Hematopoietic multipotent progenitor cell treated with erythropoietin and hydrocortisone succinate and interleukin-3 and kit ligand, for 6 days (in vitro differentiated cells): Measurements from ENCODE around the gene COA8.
"Not testable (repeated sequence)": the region's sequence is repeated elsewhere in the genome, so short reads cannot be mapped to it uniquely, and the experiment has no call there.

Experiments
- DNase-seq: peaks from one replicate; pipeline ENCODE4 v3.0.0-alpha.2; 2015

Gene COA8

GRCh38 chr14:103581206-103581605 is 18.4 kb downstream of the COA8 start:
- no peak for DNase-seq

DNA sequence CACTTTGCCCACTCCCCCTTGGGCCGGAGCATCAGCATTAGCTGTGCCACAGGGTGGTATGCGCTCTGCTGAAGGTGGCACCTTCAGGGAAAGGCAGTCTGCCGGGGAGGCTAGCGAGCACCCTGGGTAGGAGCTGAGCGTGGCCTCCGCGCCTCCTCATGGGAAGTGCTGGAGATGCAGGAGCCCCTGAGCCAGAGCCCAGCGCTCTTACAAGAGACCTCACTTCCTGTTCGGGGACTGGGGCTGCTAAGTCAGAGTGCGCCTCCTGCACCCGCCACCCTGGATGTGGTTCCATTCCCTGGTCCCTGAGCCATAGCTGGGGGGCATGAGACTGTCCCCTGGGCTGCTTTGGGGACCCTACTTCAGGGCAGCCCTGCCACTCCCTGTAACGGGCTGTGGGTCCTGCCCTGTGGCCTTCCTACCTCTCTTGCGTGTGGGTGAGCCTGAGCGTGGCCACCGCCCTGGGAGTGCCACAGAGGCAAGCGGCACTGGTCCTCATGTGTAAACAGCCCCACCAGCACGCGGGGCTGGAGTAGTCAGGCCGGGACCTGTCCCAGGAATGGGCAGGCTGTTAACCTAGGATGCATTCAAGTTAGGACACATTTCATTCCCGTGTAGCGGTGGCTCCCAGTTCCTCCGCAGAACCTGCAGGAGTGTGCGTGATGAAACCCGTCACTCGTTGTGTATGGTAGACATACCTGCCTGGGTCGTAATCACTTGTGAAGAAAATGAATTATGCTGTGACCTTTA is 19.4 kb downstream of the COA8 start:
- no peak for DNase-seq

DNA sequence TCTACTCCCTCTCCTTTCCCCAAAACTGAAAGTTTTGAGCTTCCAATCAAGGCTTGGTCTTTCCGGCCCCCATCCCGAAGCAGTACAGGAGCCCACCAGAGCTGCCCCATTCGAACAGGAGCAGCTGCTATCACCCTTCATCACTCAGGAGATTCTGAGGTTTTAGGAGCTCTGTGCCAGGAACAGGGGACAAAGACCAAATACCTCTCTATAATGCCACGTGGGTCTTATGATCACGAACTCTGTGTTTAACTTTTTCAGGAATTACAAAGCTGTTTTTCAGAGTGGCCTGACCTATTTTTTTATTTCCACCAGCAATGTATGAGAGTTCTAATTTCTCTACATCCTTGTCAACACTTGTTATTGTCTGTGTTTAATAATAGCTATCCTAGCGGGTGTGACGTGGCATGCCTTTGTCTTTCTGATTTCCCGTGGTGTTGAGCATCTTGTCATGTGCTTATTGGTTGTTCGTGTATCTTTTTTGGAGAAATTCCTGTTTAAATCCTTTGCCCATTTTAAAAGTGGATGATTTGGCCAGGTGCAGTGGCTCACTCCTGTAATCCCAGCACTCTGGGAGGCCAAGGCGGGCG is 21.7 kb downstream of the COA8 start:
- DNase-seq = no peak

DNA sequence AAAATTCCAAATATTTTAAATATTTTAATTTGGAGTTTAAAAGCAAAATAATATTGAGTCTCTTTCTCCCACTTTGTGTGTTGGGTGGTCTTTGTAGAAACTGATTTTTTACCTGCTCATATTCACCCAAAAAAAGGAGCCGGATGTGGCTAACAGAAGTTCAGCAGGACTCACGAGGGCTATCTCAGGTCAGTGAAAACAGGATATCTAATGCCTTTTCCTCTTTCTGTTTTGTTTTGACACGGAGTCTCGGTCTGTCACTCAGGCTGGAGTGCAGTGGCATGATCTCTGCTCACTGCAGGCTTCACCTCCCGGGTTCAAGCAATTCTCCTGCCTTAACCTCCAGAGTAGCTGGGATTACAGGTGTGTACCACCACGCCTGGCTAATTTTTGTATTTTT is 30.8 kb downstream of the COA8 start:
- no peak for DNase-seq

GRCh38 chr14:103594265-103594664 is 31.5 kb downstream of the COA8 start:
- no peak for DNase-seq

DNA sequence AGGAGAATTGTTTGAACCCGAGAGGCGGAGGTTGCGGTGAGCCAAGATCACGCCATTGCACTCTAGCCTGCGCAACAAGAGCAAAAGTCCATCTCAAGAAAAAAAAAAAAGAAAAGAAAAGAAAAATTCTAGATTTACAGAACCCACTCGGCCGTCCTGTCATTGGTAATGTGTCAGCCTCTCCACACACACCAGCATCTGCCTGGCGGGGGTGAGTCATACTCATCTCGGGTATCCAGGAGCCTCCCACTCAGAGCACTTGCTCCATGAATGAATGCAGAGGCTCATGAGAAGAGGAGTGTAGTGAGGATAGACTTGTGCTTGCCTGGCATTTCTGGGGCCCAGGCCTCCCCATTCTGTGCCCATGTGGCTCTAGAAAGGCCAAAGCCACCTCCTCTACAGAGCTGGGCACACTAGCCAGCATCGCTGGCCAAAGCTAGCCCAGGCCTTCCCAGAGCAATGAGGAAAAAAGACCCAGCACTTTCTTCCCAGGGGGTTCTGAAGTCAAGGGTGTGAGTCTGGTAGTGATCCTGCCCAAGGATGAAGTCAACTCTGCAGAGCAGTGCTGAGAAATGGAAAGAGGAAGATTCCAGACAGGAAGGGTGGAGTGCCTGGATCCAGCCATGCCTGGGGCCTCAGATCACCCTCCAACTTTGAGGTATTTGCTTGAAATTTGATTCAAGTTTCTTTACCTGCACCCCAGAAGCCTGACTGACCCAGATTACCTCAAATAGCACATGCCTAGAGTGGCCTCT is 35.0 kb downstream of the COA8 start:
- no peak for DNase-seq

DNA sequence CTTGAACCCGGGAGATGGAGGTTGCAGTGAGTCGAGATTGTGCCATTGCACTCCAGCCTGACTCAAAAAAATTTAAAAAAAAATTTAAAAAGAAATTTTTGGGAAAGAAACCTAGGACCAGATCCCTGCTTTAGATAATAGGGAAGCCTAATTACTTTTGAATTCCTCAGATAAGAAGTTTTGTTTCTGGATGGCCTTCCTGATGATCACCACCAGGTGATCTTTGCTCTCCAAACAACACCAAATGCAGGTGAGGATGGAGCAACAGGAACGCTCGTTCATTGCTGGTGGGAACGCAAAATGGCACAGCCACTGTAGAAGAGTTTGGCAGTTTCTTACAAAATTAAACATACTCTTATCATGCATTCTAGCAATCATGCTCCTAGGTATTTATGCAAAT is 37.7 kb downstream of the COA8 start:
- no peak for DNase-seq

DNA sequence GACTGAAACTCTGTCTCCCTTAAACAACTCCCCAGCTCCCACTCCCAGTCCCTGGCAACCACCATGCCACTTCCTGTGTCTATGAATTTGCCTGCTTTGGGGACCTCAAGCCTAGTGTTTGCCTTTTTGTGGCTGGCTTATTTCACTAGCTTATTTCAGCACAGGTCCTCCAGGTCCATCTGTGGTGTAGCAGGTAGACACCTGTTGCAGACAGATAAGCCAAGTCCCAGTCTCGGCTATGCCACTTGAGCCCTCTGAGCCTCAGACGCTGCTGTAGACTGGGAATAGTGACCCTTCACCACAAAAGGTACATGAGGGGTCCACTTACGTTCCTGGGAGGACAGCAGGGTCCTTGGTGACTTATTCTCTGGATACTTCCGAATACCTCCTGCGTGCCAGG is 41.9 kb downstream of the COA8 start:
- no peak for DNase-seq

DNA sequence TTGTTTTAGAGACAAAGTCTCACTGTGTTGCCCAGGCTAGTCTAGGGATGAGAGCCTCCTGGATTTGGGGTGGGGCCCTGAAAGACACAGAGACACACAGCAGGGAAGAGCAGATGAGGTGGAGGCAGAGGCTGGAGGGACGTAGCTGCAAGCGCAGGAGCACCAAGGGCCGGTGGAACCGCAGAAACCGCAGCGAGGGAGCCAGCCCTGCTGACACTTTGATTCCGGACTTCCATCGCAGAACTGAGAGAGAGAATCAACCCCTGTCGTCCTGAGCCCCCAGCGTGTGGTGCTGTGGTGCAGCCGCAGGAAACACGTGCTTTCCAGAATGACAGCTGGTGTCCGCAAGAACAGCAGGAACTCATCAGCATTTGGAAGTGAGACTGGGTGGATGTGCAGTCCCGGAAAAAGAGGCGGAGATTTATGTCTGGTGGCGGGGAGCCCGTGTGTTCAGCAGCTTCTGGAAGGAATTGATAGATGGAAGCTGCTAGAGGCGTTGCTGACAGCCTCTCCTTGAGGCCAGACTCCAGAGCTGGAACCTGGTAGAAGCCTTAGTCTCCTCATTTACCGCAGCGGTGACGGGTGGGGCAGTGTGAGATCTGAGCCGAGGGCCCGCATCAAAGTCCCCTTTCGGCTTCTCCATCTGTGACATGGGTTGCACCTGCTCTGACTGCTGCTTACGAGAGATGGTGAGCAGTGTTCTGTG is 44.4 kb downstream of the COA8 start:
- DNase-seq = peak; percentile 82

GRCh38 chr14:103607822-103608221 is 45.1 kb downstream of the COA8 start:
- DNase-seq = no peak

DNA sequence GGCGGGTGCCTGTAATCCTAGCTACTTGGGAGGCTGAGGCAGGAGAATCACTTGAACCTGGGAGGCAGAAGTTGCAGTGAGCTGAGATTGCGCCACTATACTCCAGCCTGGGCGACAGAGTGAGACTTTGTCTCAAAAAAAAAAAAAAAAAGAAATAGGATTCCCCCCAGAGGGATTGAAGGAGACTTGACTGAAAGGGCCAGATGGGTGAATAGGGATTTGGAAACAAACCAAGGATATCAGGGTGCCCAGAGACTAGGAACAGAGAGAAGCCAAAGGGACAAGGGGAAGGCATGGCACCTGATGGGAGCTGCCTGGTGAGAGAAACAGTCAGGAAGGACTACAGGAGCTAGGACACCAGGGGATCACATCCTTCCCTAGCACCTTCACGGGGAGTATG is 46.3 kb downstream of the COA8 start:
- not testable (repeated sequence) for DNase-seq

DNA sequence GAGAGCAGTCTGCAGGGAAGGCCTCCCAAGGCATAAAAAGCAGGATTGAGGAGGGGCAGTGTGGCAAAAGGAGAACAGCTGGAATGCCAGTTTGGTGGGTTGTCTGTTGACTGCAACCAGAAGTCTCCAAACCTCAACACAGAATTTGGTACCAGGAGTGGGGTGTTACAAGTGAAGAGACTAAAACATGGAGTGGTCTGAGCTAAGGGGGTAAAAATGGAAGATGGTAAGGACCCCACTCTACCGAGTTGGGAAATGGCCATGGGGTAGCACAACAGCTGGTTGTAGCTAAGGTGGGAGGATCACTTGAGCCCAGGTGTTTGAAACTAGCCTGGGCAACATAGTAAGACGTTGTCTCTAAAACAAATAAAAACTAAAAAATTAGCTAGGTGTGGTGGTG is 48.5 kb downstream of the COA8 start:
- no peak for DNase-seq

DNA sequence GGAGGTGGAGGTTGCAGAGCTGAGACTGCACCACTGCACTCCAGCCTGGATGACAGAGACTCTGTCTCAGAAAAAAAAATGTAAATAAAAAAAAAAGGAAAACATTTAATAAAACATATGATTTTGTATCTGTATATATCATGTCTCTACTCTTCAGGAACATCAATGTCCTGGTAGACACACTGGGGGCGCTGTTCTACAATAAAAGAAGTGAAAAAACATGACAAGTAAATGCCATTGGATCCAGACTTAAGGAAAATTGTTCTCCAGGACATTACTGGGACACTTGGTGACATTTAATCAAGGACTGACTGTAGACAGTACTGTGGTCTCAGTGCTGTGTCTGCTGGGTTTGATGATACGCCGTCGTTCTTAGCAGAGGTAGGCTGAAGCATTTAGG is 50.8 kb downstream of the COA8 start:
- DNase-seq = no peak

DNA sequence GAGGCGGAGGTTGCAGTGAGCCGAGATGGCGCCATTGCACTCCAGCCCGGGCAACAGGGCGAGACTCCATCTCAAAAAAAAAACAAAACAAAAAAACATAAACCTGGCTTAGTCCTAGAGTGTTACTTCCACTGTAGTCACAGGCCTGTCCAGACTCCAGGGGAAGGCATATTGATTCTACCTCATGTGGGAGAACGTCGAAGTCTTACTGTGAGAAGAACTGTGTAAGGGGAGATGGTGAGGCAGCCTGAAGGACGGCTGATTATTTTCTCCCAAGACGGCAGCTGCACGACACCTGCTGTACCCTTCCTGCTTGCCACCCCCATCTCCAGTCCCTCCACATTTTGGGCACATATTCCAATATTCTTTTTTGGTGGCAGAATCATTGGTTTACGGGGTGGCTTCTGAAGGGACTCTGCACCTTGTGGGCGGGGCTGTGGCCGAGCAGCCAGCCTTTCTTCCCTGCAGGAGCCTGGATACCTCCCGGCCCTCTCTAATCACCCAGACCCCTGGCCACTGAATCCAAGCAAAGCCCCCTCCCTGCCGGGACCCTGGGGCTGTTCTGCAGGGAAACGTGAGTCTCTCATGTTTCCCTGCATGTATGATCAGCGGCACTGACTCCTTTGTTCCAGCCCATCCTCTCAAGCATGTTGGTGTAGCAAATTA is 54.0 kb downstream of the COA8 start:
- DNase-seq = no peak

GRCh38 chr14:103619057-103619456 is 56.3 kb downstream of the COA8 start:
- no peak for DNase-seq

- no peak for DNase-seq
These were observed 59.1 kb downstream of the COA8 start for GRCh38 chr14:103621860-103622259.

GRCh38 chr14:103623308-103623707 is 60.5 kb downstream of the COA8 start:
- no peak for DNase-seq

DNA sequence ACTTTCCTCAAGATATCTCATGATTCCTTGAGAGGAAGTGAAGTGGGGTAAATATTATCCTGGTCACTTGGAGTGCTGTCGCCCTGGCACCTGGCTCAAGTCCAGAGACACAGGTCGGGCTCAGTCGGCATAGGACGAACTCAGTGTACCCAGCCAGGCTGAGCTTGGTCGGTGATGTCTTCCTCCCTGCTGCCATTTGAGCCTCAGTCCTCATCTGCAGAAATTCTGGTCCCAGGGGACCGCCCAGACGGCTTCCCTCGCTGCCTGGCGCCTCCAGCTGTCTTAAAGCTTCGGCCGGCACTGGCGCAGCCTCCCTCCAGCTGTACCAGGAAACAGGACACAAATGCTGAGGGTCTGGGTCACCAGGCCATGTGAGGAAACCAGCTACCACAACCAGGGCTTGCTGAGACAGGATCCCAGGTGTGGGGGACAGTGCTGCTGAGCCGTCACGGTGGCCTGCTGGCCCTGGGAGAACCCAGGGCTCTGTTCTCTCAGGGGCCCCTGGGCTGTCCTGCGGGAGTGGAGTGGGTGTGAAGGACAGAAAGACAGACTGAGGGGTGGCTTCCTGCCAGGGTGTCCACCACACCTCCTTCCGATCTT is 61.2 kb downstream of the COA8 start:
- DNase-seq = no peak

- peak; percentile 79 for DNase-seq
These were observed 62.1 kb downstream of the COA8 start for GRCh38 chr14:103624860-103625259.

DNA sequence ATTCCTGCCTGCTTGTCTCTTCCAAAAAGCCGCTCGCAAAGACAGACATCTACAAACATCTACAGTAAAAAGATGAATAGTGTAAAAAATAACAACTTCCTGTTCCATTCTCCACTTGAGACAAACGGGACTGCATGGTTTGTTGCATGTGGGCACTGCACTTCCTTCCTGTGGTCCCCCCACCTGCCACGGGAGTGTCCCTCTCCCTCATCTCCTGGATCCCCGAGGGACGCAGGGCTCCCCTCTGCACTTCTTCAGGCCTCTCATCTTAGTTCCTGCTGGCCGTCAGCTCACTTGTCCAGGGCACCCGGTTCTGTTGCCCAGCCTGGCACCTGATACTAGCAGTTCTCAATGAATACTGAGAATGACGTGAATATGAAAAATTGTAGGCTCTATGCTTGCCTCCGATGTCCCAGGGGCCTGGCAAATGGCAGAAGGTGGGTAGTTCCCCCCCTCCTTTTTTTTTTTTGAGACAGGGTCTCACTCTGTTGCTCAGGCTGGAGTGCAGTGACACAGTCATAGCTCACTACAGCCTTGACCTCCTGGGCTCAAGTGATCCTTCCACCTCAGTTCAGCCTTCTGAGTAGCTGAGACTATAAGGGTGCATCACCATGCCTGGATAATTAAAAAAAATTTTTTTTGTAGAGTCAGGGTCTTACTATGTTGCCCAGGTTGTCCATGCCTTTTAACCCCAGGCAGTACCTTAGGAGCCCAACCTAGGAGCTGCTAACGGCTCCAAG is 62.8 kb downstream of the COA8 start:
- no peak for DNase-seq

- DNase-seq = peak; percentile 20
These were observed 63.5 kb downstream of the COA8 start for GRCh38 chr14:103626146-103626850.
